ENCODE data around the gene PIK3CG.
"Not testable (repeated sequence)": the region's sequence is repeated elsewhere in the genome, so short reads cannot be mapped to it uniquely, and the experiment has no call there.

The PIK3CG gene

GRCh38 chr7:106893591-106893990 is 28.5 kb downstream of the PIK3CG start:
- Histone ChIP-seq H2AFZ (ENCODE audit: low read depth, low read length) (no peak overlapping the region), H4K91ac (ENCODE audit: low read length) (no peak overlapping the region), H3K27ac (ENCODE audit: low read length, poor library complexity, severe bottlenecking) (no peak overlapping the region), H3K4me2 (ENCODE audit: low read length, poor library complexity, severe bottlenecking) (no peak overlapping the region), H2BK15ac (ENCODE audit: low read depth, poor library complexity, severe bottlenecking) (no peak overlapping the region), H3K23ac (ENCODE audit: low read length in 2 of 2) (no peak overlapping the region), H3K14ac (ENCODE audit: low read length in 2 of 2) (no peak overlapping the region), H2AK5ac (ENCODE audit: low read length, severe bottlenecking) (no peak overlapping the region), H2BK12ac (ENCODE audit: low read length in 2 of 2) (no peak overlapping the region), H3K36me3 (ENCODE audit: control insufficient read depth in 1 of 2, insufficient read depth in 2 of 2, low read depth in 1 of 2, low read length in 2 of 2) (no peaks in the 10 kb centered on the region), H2BK120ac (ENCODE audit: low read depth, low read length) (no peak overlapping the region), H3K4ac (ENCODE audit: low read depth in 1 of 2, low read length in 2 of 2) (no peak overlapping the region), H4K8ac (ENCODE audit: low read length) (no peak overlapping the region), H3K79me1 (replicated peaks; ENCODE audit: low read length, poor library complexity, severe bottlenecking) (no peaks in the 10 kb centered on the region), H3K4me3 (ENCODE audit: insufficient read depth in 1 of 2, low read depth in 1 of 2, low read length in 2 of 2) (no peak overlapping the region), H3K27me3 (ENCODE audit: control insufficient read depth in 1 of 2, insufficient read depth in 1 of 2, low read length in 2 of 2) (no peaks in the 10 kb centered on the region), H2BK5ac (ENCODE audit: low read depth, low read length, poor library complexity, severe bottlenecking) (no peak overlapping the region), H3K9me3 (ENCODE audit: control insufficient read depth, low read length) (peaks cover 3% of the 10 kb centered on the region), H3K9ac (ENCODE audit: low read length) (no peak overlapping the region), H3K4me1 (ENCODE audit: control insufficient read depth, insufficient read depth, low read depth, low read length) (no peaks in the 10 kb centered on the region), H3K18ac (ENCODE audit: low read depth in 1 of 2, low read length in 2 of 2) (no peak overlapping the region)
- WGBS, result 100% methylated on average over 1 of the region's 2 CpGs
- no peak for DNase-seq

- Histone ChIP-seq H3K4me3 (ENCODE audit: insufficient read depth in 1 of 2, low read depth in 1 of 2, low read length in 2 of 2) (no peak overlapping the region), H2BK5ac (ENCODE audit: low read depth, low read length, poor library complexity, severe bottlenecking) (no peak overlapping the region), H3K36me3 (ENCODE audit: control insufficient read depth in 1 of 2, insufficient read depth in 2 of 2, low read depth in 1 of 2, low read length in 2 of 2) (no peaks in the 10 kb centered on the region), H3K27ac (ENCODE audit: low read length, poor library complexity, severe bottlenecking) (no peak overlapping the region), H2AK5ac (ENCODE audit: low read length, severe bottlenecking) (no peak overlapping the region), H4K91ac (ENCODE audit: low read length) (no peak overlapping the region), H3K14ac (ENCODE audit: low read length in 2 of 2) (peak overlapping the region in 1 of 2 experiments; percentile 38), H3K4me1 (ENCODE audit: control insufficient read depth, insufficient read depth, low read depth, low read length) (no peaks in the 10 kb centered on the region), H2BK120ac (ENCODE audit: low read depth, low read length) (no peak overlapping the region), H3K27me3 (ENCODE audit: control insufficient read depth in 1 of 2, insufficient read depth in 1 of 2, low read length in 2 of 2) (no peaks in the 10 kb centered on the region), H3K4me2 (ENCODE audit: low read length, poor library complexity, severe bottlenecking) (no peak overlapping the region), H3K23ac (ENCODE audit: low read length in 2 of 2) (peak overlapping the region in 1 of 2 experiments; percentile 0), H3K4ac (ENCODE audit: low read depth in 1 of 2, low read length in 2 of 2) (no peak overlapping the region), H3K9me3 (ENCODE audit: control insufficient read depth, low read length) (peaks cover 7% of the 10 kb centered on the region), H2AFZ (ENCODE audit: low read depth, low read length) (no peak overlapping the region), H4K8ac (ENCODE audit: low read length) (no peak overlapping the region), H2BK12ac (ENCODE audit: low read length in 2 of 2) (peak overlapping the region in 1 of 2 experiments; percentile 23), H2BK15ac (ENCODE audit: low read depth, poor library complexity, severe bottlenecking) (no peak overlapping the region), H3K18ac (ENCODE audit: low read depth in 1 of 2, low read length in 2 of 2) (no peak overlapping the region), H3K79me1 (replicated peaks; ENCODE audit: low read length, poor library complexity, severe bottlenecking) (no peaks in the 10 kb centered on the region), H3K9ac (ENCODE audit: low read length) (no peak overlapping the region)
- 88% methylated on average over 3 of the region's 4 CpGs for WGBS
- DNase-seq, result no peak
Observed at GRCh38 chr7:106895246-106895864, 30.3 kb downstream of the PIK3CG start.

- Histone ChIP-seq H3K23ac (ENCODE audit: low read length in 2 of 2) (no peak overlapping the region), H2BK5ac (ENCODE audit: low read depth, low read length, poor library complexity, severe bottlenecking) (no peak overlapping the region), H3K9me3 (ENCODE audit: control insufficient read depth, low read length) (peaks cover 7% of the 10 kb centered on the region), H2BK12ac (ENCODE audit: low read length in 2 of 2) (no peak overlapping the region), H3K27ac (ENCODE audit: low read length, poor library complexity, severe bottlenecking) (no peak overlapping the region), H4K8ac (ENCODE audit: low read length) (no peak overlapping the region), H2BK120ac (ENCODE audit: low read depth, low read length) (no peak overlapping the region), H3K79me1 (replicated peaks; ENCODE audit: low read length, poor library complexity, severe bottlenecking) (no peaks in the 10 kb centered on the region), H3K4me3 (ENCODE audit: insufficient read depth in 1 of 2, low read depth in 1 of 2, low read length in 2 of 2) (no peak overlapping the region), H3K18ac (ENCODE audit: low read depth in 1 of 2, low read length in 2 of 2) (no peak overlapping the region), H3K4me2 (ENCODE audit: low read length, poor library complexity, severe bottlenecking) (no peak overlapping the region), H2AK5ac (ENCODE audit: low read length, severe bottlenecking) (no peak overlapping the region), H3K14ac (ENCODE audit: low read length in 2 of 2) (no peak overlapping the region), H3K4me1 (ENCODE audit: control insufficient read depth, insufficient read depth, low read depth, low read length) (no peaks in the 10 kb centered on the region), H4K91ac (ENCODE audit: low read length) (no peak overlapping the region), H2BK15ac (ENCODE audit: low read depth, poor library complexity, severe bottlenecking) (no peak overlapping the region), H3K36me3 (ENCODE audit: control insufficient read depth in 1 of 2, insufficient read depth in 2 of 2, low read depth in 1 of 2, low read length in 2 of 2) (no peaks in the 10 kb centered on the region), H2AFZ (ENCODE audit: low read depth, low read length) (no peak overlapping the region), H3K27me3 (ENCODE audit: control insufficient read depth in 1 of 2, insufficient read depth in 1 of 2, low read length in 2 of 2) (no peaks in the 10 kb centered on the region), H3K4ac (ENCODE audit: low read depth in 1 of 2, low read length in 2 of 2) (no peak overlapping the region), H3K9ac (ENCODE audit: low read length) (no peak overlapping the region)
- no peak for DNase-seq
- 99% methylated on average over 3 of the region's 3 CpGs for WGBS
Observed at GRCh38 chr7:106896231-106896630, 31.1 kb downstream of the PIK3CG start.

- H3K18ac ChIP-seq (ENCODE audit: low read depth in 1 of 2, low read length in 2 of 2); H2AFZ ChIP-seq (ENCODE audit: low read depth, low read length); H3K4me3 ChIP-seq (ENCODE audit: insufficient read depth in 1 of 2, low read depth in 1 of 2, low read length in 2 of 2); H2AK5ac ChIP-seq (ENCODE audit: low read length, severe bottlenecking); H3K9me3 ChIP-seq (ENCODE audit: control insufficient read depth, low read length); DNase-seq; H4K91ac ChIP-seq (ENCODE audit: low read length); H2BK12ac ChIP-seq (ENCODE audit: low read length in 2 of 2); H2BK5ac ChIP-seq (ENCODE audit: low read depth, low read length, poor library complexity, severe bottlenecking); H2BK15ac ChIP-seq (ENCODE audit: low read depth, poor library complexity, severe bottlenecking); H3K4ac ChIP-seq (ENCODE audit: low read depth in 1 of 2, low read length in 2 of 2); H3K79me1 ChIP-seq (replicated peaks; ENCODE audit: low read length, poor library complexity, severe bottlenecking); H3K36me3 ChIP-seq (ENCODE audit: control insufficient read depth in 1 of 2, insufficient read depth in 2 of 2, low read depth in 1 of 2, low read length in 2 of 2); H3K27me3 ChIP-seq (ENCODE audit: control insufficient read depth in 1 of 2, insufficient read depth in 1 of 2, low read length in 2 of 2); H2BK120ac ChIP-seq (ENCODE audit: low read depth, low read length); H3K14ac ChIP-seq (ENCODE audit: low read length in 2 of 2); H3K4me1 ChIP-seq (ENCODE audit: control insufficient read depth, insufficient read depth, low read depth, low read length); H3K23ac ChIP-seq (ENCODE audit: low read length in 2 of 2); H3K4me2 ChIP-seq (ENCODE audit: low read length, poor library complexity, severe bottlenecking); H4K8ac ChIP-seq (ENCODE audit: low read length); H3K9ac ChIP-seq (ENCODE audit: low read length); H3K27ac ChIP-seq (ENCODE audit: low read length, poor library complexity, severe bottlenecking): not testable (repeated sequence)
- 94% methylated on average over 2 of the region's 3 CpGs for WGBS
Observed at GRCh38 chr7:106897553-106897952, 32.5 kb downstream of the PIK3CG start.
